Stomach smooth muscle (tissue), 2 donors: ENCODE measurements around the gene COPS2.
"Not testable (repeated sequence)": the region's sequence is repeated elsewhere in the genome, so short reads cannot be mapped to it uniquely, and the experiment has no call there.

Experiments used
- H3K27ac ChIP-seq: one replicate; pipeline ENCODE4 v1.7.0; 2013; ENCODE audit warnings: mild to moderate bottlenecking, low read length, inconsistent platforms
- H3K27me3 ChIP-seq, 2 donors: one replicate each; pipeline ENCODE4 v1.7.0; 2013; ENCODE audit warnings: low read length in 2 of 2; ENCODE audit not compliant: insufficient read depth in 2 of 2, control insufficient read depth in 1 of 2
- H3K36me3 ChIP-seq, 2 donors: one replicate each; pipeline ENCODE4 v1.7.0; 2013; ENCODE audit warnings: low read length in 2 of 2; ENCODE audit not compliant: control insufficient read depth in 2 of 2, insufficient read depth in 2 of 2
- H3K4me1 ChIP-seq: one replicate; pipeline ENCODE4 v1.7.0; 2013; ENCODE audit warnings: low read length; ENCODE audit not compliant: control insufficient read depth, insufficient read depth
- H3K4me3 ChIP-seq, 2 donors: one replicate each; pipeline ENCODE4 v1.7.0; 2013; ENCODE audit warnings: low read length in 2 of 2
- H3K9ac ChIP-seq, 2 donors: one replicate each; pipeline ENCODE4 v1.7.0; 2013; ENCODE audit warnings: low read length in 2 of 2, mild to moderate bottlenecking in 1 of 2
- H3K9me3 ChIP-seq, 2 donors: one replicate each; pipeline ENCODE4 v1.7.0; 2013; ENCODE audit warnings: low read length in 2 of 2; ENCODE audit not compliant: control insufficient read depth in 2 of 2
- donor health status: healthy.
- donor health status: Pancreatic carcinoma.

The COPS2 gene

DNA sequence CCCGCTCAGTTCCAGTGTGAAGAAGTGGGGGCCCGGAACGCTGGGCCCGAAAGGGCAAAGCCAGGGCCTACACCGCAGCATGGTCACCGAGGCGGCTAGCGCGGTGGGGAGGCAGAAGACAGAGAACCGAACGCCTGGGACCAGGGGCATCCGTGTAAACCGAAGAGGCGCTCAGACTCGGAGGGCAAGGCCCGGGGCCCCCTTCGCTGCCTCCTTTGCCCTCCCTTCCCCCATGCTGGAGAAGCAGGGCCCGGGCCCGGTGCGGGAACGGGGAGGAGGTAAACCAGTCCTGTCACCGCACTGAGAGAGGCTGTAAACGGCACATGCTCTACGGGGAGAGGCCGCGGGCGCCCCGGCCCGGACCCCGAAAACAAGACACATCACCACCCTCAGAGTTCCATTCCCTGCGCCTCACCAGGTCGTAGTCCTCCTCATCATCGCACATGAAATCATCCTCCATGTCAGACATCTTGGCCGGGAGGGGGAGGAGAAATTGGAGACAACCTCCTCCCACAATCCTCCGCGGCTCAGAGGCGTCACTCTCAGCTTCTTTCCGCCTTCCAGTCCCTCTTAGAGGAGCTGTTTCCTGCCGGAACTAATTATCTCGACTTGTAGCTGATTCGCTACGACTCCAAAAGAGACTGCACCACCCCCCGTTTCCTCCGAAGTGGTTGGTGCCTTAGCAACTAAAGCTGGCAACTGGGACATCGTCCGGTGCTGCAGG, at the start of gene COPS2:
COPS2 (minus strand) TSS at position 490 of the 724 bp plus-strand sequence; CDS start at position 469, 21 bp downstream.
- H3K36me3 ChIP-seq, result no peaks in the 10 kb centered on the region
- H3K4me3 ChIP-seq, result peak within 1 kb of the TSS; percentile 99 to 100
- no peaks in the 10 kb centered on the region for H3K27me3 ChIP-seq
- peak within 1 kb of the TSS; percentile 93 to 99 for H3K9ac ChIP-seq
- H3K9me3 ChIP-seq, result no peaks in the 10 kb centered on the region
- peak within 1 kb of the TSS; percentile 81 for H3K27ac ChIP-seq
- H3K4me1 ChIP-seq, result peaks cover 3% of the 10 kb centered on the region

DNA sequence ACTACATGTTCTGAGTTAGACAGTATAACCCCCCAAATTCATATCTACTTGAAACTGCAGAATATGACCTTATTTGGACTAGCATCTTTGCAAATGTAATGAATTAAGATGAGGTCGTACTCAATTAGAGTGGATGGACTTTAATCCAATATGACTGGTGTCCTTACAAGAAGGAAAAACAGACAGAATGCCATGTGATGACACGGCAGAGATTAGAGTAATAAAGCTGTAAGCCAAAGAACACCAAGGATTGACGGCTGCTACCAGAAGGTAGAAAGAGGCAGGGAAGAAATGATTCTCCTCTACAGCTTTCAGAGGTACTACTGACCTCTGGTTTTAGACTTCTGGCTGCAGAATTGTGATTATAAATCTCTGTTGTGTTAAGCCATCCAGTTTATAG, 44.9 kb upstream of the COPS2 start:
- H3K27me3 ChIP-seq, result no peaks in the 10 kb centered on the region
- H3K36me3 ChIP-seq, result peaks cover 2 to 6% of the 10 kb centered on the region in 2 donors
- H3K4me1 ChIP-seq, result no peaks in the 10 kb centered on the region
- H3K27ac ChIP-seq, result no peak overlapping the region
- H3K4me3 ChIP-seq, result no peak overlapping the region
- no peak overlapping the region for H3K9ac ChIP-seq
- no peaks in the 10 kb centered on the region for H3K9me3 ChIP-seq

DNA sequence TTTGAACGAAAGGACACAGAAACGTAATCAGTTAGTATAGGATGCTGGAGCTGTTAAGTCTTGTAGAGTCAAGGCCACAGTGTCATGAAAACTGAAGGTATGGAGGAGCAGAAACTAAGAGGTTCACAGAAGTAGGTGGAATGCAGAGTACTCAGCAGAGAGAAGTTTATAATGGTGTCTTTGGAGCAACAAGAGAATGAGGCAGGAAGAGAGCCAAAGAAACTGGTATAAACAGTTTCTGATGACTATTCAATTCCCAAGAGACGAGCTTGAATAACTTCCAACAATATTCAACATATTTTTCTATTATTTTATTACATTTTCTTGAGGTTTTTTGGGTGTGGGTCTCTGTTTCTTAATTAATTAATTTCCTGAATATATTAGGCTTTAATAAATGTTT, 44.3 kb upstream of the COPS2 start:
- H3K27me3 ChIP-seq, result no peaks in the 10 kb centered on the region
- no peaks in the 10 kb centered on the region for H3K9me3 ChIP-seq
- no peak overlapping the region for H3K9ac ChIP-seq
- no peak overlapping the region for H3K27ac ChIP-seq
- H3K4me1 ChIP-seq, result no peaks in the 10 kb centered on the region
- H3K36me3 ChIP-seq, result peaks cover 2 to 6% of the 10 kb centered on the region in 2 donors
- H3K4me3 ChIP-seq, result no peak overlapping the region

DNA sequence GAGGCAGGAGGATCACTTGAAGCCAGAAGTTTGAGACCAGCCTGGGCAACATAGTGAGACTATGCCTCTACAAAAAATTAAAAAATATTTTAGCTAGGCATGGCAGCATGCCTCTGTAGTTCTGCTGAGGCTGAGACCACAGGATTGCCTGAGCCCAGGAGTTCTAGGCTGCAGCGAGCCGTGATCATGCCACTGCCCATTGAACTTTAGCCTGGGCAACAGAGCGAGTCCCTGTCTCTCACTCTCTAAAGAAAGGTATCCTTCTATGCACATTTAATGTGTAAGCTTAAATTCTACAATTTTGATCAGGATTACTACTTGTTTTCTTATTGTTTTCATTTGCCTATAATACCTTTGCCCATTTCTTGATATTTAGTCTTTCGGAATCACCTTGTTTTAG, 41.5 kb upstream of the COPS2 start:
- Histone ChIP-seq H3K36me3 (no peaks in the 10 kb centered on the region), H3K4me1 (no peaks in the 10 kb centered on the region), H3K27ac (no peak overlapping the region), H3K4me3 (no peak overlapping the region), H3K9me3 (no peaks in the 10 kb centered on the region), H3K27me3 (no peaks in the 10 kb centered on the region), H3K9ac (no peak overlapping the region)

DNA sequence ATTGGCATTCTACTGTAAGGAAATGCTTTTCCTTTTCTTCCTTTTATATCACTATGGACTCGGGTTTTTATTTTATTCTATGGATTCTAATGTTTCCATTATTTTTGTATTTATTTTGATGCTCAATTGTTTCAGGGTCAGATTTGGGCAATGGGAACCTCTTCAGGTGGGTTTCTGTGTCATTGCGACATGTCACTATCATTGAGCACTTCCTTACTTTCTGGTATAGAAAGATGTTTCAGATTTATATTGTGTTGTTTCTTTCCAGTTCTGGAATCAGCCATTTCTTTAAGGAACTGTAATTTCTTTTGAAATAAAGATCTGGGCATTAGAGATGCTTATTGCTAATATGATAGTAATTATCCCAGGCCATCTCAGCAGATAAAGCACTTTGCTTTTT, 36.5 kb upstream of the COPS2 start:
- Histone ChIP-seq H3K4me1 (no peaks in the 10 kb centered on the region), H3K9me3 (no peaks in the 10 kb centered on the region), H3K4me3 (no peak overlapping the region), H3K27ac (no peak overlapping the region), H3K27me3 (no peaks in the 10 kb centered on the region), H3K36me3 (no peaks in the 10 kb centered on the region), H3K9ac (no peak overlapping the region)

DNA sequence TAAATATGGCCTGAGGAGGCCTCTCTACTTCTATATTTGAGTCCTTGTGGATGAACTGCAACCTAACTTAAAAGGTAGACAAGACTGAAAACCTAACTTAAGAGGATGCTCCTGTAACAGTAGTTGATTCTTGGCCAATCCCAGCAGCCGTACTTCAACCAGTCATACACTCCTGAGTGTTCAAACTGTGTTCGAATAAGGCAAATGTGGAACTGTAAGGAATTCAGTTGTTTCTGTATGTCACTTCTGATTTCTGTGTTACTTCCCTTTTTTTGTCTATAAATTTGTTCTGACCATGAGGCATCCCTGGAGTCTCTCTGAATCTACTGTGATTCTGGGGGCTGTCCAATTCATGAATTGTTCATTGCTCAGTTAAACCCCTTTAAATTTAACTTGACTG, 35.2 kb upstream of the COPS2 start:
- Histone ChIP-seq H3K4me1 (no peaks in the 10 kb centered on the region), H3K4me3 (no peak overlapping the region), H3K9ac (no peak overlapping the region), H3K9me3 (no peaks in the 10 kb centered on the region), H3K27ac (no peak overlapping the region), H3K27me3 (no peaks in the 10 kb centered on the region), H3K36me3 (no peaks in the 10 kb centered on the region)

DNA sequence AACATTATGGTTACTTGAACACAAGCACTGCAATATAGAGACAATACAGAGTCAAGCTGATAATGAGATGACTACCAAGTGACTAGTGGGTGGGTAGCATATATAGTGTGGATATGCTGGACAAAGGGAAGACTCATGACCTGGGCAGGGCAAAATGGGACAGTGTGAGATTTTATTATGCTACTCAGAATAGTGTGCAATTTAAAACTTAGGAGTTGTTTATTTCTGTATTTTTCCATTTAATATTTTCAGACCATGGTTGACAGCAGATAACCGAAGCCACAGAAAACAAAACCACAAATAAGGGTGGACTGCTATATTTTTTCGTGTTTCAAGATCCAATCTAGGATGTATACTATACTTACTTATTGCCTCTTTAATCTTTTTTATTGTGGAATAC, 34.2 kb upstream of the COPS2 start:
- H3K9ac ChIP-seq, result no peak overlapping the region

DNA sequence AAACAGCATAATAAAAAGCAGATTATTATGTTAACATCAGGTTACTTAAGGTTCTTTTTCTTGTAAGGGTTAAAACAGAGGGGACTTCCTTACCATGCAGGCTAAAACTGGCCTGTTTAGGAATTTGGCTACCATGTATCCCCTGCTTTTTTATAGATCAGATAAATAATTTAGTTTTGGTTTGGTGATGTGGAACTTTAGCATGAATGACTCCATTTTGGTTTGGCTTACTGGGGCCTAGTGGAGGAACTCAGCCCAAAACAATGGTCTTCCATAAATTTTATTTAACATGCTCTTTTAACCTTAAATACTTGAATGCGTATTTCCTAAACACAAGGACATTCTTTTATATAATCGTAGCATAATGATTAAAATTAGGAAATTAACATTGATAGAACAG, 33.5 kb upstream of the COPS2 start:
- H3K27me3 ChIP-seq, result no peaks in the 10 kb centered on the region
- no peaks in the 10 kb centered on the region for H3K9me3 ChIP-seq
- H3K4me1 ChIP-seq, result no peaks in the 10 kb centered on the region
- H3K36me3 ChIP-seq, result no peaks in the 10 kb centered on the region
- H3K27ac ChIP-seq, result no peak overlapping the region
- H3K4me3 ChIP-seq, result no peak overlapping the region
- H3K9ac ChIP-seq, result no peak overlapping the region

More for the DNA sequence above, 34.2 kb upstream of the COPS2 start:
- Histone ChIP-seq H3K27me3 (no peaks in the 10 kb centered on the region), H3K4me3 (no peak overlapping the region), H3K9me3 (no peaks in the 10 kb centered on the region), H3K27ac (no peak overlapping the region), H3K36me3 (no peaks in the 10 kb centered on the region), H3K4me1 (no peaks in the 10 kb centered on the region)

DNA sequence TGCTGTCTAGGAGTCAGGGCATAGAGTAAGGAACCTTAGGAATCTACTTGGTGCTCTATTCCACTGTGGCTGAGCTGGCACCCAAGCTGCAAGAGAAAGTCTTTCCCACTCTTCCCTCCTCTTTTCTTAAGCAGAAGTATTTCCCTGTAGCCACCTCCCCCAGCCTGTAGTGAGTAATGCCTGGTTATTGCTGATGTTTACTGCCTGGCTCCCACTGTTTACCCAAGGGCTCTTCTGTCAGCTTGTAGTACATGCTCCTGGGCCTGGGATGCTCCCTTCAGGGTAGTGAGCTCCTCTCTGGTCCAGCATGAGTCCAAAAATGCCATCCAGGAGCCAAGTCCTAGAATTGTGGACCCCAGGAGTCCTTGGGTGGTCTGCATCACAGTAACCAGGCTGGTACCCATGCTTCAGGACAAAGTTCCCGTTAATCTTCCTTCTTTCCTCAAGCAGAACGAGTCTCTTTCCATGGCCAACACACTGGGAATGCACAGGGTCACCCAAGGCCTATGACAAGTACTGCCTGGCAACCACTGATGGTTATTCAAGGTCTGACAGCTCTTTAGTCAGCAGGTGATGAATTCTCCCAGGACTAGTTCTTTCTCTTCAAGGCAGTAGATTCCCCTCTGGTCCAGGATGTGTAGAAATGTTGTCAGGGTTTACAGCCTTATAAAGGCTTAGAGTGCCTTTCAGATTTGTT, 32.3 kb upstream of the COPS2 start:
- Histone ChIP-seq H3K9me3 (no peaks in the 10 kb centered on the region), H3K9ac (no peak overlapping the region), H3K4me1 (no peaks in the 10 kb centered on the region), H3K36me3 (no peaks in the 10 kb centered on the region), H3K27me3 (no peaks in the 10 kb centered on the region), H3K4me3 (no peak overlapping the region), H3K27ac (no peak overlapping the region)

DNA sequence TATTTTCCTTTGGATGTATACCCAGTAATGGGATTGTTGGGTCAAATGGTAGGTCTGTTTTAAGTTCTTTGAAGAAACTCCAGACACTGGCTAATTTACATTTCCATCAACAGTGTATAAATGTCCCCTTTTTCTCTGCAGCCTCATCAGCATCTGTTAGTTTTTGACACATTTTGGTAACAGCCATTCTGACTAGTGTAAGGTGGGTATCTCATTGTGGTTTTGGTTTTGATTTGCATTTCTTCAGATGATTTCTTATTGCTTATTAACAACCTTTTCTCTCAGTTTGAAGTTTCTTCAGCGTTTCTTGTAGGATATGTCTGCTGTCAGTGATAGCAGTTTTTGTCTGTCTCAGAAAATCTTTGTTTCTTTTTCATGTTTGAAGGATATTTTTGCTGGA, 30.1 kb upstream of the COPS2 start:
- no peaks in the 10 kb centered on the region for H3K27me3 ChIP-seq
- H3K4me3 ChIP-seq, result no peak overlapping the region
- H3K9ac ChIP-seq, result no peak overlapping the region
- no peaks in the 10 kb centered on the region for H3K36me3 ChIP-seq
- H3K4me1 ChIP-seq, result no peaks in the 10 kb centered on the region
- no peaks in the 10 kb centered on the region for H3K9me3 ChIP-seq
- H3K27ac ChIP-seq, result no peak overlapping the region

DNA sequence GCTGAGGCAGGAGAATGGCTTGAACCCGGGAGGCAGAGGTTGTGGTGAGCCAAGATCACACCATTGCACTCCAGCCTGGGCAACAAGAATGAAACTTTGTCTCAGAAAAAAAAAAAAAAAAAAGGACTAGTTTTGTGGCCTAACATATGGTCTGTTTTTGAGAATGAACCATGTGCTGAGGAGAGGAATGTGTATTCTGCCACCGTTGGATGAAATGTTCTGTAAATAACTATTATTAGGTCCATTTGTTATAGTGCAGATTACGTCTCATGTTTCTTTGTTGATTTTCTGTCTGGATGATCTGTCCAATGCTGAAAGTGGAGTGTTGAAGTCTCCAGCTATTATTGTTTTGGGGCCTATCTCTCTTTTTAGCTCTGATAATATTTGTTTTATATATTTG, 28.3 kb upstream of the COPS2 start:
- not testable (repeated sequence) for H3K4me3 ChIP-seq, H3K9me3 ChIP-seq, H3K27me3 ChIP-seq, H3K9ac ChIP-seq, H3K4me1 ChIP-seq, H3K36me3 ChIP-seq, H3K27ac ChIP-seq
